GM19023 (cell line): Measurements from ENCODE around the gene NTPCR.

ENCODE experiments used
- ATAC-seq: cut with Tn5 transposase; IDR thresholded peaks from one replicate; pipeline ENCODE4 v1.9.1; 2021; ENCODE audit warnings: mild to moderate bottlenecking, moderate library complexity; ENCODE audit not compliant: unreplicated experiment

Gene NTPCR

DNA sequence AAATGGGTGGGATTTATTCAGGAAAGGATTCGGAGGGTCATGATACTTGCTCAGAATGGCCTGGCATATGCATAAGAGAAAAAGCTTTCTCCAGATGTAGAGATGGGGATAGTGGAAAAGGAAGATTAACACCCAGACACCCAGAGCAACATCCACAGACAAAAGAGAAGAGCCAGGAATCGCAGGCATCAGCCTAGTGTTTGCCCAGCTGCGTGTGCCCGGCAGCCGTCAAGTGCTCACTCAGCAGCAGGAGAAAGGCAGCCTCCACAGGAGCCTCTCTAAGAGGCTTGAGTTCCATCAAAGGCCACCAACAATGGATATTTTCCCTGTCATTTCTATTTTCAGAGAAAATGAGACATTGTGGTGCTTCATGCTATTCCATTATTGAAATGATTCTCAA, 54.7 kb downstream of the NTPCR start:
- no peak for ATAC-seq

DNA sequence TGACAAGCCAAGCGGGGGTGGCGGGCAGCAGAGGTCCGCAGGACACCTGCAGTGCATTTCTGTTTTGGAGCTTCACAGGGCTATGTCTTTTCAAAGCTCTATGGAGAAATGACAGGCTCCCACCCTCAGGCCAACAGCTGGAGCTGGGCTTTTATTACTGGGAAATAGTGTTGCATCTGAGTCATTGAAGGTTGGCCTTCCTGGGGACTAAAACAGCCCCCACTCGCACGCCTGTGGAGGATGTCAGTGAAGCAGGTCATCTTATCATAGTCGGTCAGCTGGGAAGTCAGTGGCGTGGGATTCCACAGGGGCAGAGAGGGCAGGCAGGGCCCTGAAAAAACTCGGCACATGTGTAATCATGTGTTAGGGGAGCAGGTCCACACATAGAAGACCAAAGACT, 55.3 kb downstream of the NTPCR start:
- no peak for ATAC-seq

DNA sequence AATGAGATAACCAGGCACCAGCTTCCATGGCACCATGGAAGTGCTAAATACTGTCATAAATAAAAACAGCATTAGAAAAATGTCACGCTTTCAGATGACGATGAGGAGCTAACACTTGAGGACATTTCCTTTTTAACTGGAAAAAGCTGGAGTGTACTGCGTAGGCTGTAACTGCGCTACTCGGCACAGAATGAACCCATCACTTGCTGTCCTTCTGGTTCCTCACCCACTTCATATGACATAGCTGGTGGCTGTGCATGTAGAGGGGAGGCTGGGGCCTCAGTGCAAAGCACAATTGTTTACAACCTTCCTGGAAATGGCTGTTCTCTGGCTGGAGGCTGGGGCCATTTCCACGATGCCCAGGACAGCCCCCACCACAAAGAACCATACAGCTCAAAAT, 55.7 kb downstream of the NTPCR start:
- no peak for ATAC-seq

DNA sequence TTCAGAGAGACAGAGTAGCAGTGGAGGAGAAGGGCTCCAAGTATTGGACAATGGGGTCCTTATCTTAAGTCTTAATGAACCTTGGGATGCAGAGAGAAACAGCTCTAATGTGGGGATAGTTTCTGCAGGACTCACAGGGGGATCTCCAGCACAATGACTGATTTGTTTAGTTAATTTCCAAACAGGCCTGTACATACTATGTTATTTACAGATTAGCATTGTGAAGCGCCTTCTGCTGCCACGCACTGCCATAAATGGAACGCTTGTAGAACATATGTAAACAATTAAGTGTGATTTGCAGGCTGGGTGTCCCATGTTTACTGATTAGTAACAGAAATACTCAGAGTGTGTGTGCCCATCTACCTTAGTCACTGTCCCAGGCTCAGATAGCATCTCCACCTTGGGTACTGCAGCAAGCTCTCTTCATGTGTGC, 56.1 kb downstream of the NTPCR start:
- ATAC-seq = no peak

DNA sequence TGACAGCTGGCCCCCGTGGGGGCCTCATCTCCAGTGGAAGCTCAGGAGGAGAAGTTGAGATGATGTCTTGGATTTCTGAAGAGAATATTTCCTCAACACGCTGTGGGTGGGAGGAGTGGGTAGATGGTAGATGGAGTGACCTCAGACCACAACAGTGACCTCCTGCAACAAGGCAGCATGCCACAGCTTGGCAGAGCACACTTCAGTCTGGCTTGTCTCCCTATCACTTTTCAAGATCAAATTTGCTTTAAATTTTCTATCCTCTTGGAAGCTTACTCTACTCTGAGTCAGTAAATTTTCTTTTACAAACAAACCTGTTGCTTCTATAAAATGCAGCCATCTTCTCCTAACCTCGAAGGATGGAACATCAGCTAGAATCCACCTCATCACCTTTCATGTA, 59.7 kb downstream of the NTPCR start:
- ATAC-seq = no peak

DNA sequence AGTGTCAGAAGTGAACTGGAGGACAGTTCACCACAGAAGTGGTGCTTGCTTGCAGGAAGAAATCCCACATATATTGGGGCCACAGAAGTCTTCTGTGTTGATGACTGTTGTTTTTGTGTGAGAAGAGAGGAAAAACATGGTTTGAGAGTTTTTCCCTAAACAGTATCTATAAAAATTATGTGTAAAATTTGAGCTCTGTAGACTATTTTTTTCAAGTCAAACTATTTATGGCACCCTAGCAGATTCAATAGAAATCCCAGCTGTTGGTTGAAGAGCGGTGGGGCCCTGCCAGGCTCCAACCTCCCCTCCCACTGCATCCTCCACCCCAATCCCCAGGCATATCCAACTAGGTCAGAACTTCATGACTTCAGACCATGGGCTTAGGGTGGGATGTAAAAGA, 61.6 kb downstream of the NTPCR start:
- ATAC-seq = no peak

DNA sequence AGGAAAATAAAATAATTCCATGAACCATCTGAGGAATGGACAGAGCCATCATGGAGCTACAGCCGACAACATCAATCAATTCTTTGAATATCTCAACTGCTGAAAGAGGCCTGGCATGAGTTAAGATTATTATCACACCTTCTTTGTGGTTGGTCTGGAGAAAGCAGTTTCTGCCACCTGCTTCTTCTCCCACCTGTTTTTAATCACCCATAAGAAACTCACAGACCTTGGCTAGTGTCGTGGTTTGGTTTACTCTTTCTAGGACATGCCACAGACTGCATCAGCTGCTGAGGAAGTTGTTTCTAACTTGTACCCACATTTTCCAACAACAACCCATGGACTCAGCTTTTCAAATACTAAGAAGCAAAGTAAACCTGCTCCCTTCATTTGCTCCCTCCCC, 65.6 kb downstream of the NTPCR start:
- no peak for ATAC-seq

DNA sequence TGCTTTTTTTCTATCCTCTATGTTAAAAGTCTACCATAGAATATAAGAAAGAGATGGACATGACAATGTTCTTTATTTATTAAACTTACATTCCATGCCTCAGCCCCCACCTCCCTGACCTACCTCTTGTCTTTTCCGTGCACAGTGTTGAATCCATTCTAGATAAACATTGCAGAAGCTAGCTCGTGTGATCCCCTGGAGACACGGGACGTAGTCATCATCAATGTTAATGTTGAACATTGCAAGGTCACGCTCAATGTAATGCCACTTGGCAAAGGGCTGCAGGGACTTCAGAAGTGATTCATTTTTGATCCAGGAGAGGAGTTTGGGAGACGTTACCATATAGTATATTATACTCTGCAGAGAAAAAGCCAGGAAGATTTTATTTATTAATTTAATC, 66.4 kb downstream of the NTPCR start:
- ATAC-seq = no peak

DNA sequence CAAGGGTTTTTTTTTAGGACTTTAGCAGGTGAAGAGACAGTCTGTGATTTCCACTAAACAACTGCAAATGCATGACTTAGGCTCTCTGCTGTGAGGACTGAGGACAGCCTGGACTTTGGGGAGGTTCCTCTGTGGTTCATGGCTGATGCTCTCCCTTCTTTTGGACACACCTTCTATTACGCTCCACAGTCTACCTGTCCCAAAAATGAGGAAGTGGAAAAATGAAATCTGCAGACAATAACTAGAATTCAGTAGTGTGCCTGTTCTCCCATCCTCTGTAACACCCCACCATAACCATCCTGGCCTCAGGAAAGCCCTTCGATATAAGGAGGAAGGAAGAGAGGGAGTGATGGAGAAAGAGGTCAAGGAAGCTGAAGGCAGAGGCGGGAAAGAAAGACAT, 68.7 kb downstream of the NTPCR start:
- no peak for ATAC-seq

DNA sequence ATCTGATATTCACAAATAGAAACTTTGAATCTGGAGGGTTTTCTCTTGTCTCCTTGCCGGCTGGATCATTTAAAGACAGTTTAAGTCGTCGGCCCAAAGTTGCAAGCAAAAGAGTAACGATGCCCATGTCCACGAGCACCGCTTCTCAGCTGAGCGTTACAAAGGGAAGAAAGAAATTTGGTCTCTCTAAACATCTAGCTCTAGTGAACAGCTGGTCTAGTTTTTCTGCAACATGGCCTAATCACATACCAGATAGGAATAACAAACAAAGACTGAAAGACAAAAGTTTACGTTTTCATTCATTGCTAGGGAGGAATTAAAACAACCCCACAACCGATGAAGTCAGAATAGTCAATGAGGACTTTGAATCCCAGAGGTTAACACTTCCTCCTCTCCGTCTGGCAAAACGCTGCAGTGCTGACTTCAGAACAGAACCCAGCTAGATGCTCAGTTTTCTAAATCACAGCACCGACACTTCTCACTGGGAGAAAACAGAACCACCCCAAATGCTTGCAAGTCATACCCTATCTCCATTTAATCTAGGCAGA, 69.4 kb downstream of the NTPCR start:
- ATAC-seq = no peak

DNA sequence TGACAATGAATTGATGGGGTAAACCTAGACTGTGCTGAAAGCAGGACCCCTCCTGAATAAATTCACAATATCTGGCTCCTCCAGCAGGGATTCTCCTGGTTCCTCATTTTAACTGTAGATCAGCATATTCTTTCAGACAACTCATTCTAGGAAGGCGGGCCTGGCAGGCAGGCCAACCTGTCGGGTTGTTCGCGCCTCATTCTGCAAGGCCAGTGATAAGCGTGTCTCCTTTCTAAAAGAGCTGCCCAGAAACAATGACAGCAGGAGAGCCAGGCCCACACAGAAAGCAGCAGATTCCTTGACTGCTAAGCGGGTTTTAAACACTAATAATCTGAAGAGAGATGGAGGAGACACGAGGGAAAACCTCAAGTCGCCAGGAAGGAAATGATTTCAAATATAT, 70.0 kb downstream of the NTPCR start:
- ATAC-seq = no peak

DNA sequence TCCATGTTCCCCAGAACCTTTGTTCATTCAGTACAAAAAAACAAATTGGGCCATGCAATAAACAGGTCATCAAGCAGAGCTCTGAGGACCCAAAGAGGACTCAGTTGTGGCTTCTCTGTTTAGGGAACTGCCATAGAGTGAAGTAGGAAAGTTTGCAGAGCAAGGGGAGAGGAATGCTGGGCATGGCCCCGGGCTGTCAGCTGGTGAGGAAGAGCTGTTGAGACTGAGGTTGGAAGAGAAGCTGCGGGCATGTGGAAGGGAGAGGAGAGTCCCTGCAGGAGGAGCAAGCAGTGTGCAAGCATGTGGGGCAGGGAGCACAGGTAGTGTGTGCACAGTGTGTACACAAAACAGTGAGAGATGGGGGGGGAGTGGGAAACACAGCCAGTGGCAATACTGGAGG, 71.8 kb downstream of the NTPCR start:
- ATAC-seq = no peak

DNA sequence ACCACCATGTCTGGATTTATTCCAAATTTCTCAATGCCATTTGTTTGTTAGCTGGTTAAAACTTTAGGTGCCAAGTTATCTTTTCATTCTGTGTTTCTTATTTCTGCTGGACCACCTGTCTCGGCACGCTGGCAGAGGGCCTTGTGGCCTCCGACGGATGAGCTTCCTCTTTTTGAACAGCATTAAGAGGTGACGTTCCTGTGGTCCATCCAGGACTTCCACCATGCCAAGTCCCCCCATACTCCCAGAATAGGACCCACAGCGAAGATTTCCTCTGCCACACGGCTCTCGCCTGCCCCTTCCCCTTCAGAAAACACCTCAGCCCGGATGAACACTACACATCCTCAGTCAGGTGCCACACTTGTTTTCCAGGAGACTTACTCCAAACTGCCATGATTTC, 73.8 kb downstream of the NTPCR start:
- ATAC-seq = no peak

DNA sequence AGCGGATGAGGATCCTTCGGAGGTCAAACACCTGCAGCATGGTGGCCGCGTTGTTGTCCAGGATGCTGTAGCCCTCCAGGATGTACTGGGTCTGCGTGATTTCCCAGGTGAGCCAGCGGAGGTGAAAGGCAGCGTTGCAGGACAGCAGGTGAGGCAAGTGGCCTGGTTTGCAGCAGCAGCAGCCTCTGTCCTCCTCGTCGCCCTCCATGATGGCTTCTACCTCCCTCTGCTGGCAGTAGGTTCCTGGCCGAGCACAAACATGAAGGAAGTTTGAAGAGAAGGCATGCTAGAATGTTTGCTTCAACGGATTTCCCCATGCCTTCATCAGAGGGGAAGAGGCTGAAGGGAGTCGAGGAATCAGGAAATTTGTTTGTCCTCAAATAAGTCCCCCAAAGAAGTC, 74.7 kb downstream of the NTPCR start:
- no peak for ATAC-seq

DNA sequence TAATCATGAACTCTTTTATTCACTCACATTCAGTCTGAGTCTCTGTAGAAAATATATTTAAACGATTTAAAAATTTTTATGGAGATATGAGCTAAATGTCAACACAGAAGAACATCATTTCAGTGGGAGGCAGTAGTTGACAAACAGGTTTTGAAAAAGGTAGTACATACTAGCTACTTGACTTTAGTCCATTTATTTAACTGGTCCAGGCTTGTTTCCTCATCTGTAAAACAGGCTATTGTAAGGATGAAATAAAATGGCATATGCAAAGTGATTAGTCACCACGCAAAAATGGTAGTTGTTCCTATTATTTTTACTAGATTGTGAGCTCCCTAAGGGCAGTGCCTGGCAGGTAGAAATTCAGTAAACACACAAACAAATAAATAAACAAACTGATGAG, 75.2 kb downstream of the NTPCR start:
- ATAC-seq = no peak

DNA sequence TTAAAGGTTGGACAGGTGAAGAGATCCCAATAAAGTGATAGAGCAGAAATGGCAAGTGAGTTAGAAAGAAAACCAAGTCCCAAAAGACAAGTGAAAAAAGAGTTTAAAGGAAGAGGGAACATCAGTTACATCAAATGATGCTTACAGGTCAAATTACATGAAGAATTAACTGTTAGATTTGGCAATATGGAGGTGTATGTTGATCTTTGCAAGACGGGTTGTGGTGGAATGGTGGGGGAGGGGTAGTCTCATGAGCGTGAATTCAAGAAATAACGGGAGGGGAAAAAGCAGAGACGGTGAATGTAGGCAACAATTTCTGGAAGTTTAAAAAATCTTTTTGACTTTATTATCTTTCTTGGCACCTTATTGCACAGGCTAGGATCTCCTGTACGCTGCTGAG, 76.6 kb downstream of the NTPCR start:
- no peak for ATAC-seq

DNA sequence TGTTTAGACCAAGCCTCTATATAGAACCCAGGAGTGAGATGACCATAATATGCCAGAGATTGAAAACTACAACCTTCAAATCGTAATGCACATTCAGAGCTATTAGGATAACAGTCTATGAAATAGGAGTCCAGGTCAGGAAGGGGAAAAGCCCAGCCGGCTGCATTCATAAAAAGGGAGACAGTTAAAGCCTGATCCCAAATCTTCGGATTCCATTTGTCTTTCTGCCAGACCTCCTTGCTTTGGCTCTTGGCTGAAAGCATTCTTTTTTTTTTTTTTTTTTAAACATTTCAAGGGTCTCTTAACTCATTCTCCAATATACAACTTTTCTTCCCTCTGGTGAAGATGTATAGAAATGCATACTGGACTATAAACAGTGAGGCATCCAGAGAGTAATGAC, 81.1 kb downstream of the NTPCR start:
- ATAC-seq = no peak

DNA sequence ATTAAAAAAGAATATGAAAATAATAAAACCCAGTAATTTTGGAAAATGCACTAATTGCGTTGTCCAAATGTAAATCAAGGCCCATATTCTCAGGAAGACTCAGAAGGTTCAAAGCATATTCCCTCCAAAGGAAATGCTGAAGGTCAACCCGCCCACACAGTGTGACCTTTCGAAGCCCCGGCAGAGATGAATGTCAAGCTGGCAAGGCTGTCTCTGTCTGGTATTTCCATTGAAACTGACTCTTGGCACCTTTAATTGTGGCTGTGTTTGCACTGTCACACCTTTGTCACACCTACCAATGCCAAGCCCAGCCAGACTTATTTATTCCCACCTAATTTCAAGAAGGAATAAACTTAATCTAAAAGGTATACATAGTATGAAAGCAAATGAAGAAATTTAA, 82.5 kb downstream of the NTPCR start:
- ATAC-seq = no peak

DNA sequence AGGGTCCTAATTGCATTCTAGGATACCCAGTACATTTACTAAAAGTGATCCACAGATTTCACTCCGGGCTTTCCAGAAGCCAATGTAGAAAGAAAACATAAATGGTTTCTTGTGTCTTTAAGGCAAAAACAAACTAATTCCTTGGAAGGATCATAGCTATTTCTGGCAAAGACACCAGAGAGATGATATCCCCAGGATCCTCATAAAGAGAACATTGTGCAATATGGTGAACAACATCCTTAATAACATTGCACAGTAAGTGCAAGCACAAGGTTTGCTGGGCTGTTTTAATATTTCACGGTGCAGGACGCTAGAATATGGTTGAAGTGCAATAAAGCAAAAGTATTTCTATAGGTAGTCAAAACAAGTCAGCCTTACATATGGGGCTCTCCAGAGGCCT, 83.0 kb downstream of the NTPCR start:
- ATAC-seq = no peak
